CD14-positive monocyte (primary cell): ENCODE measurements around the gene GLB1L3. TPM values are rescaled to one million over a fixed set of nuclear protein-coding genes. Genes with fewer than 3 reads are reported as not detected.

Source experiments
- DNase-seq, 3 donors: peaks; one replicate each; pipeline ENCODE4 v3.0.0-alpha.2; 2011 to 2022
- H2AFZ ChIP-seq: 2 replicates; pipeline ENCODE4 v1.6.0; 2012; ENCODE audit warnings: mild to moderate bottlenecking, low read depth, low read length, inconsistent platforms; ENCODE audit not compliant: insufficient read depth, poor library complexity, severe bottlenecking
- H3K27ac ChIP-seq, 2 donors: 1 replicate in 1 of 2; 2 replicates in 1 of 2; pipeline ENCODE4 v1.5.1; 2012 to 2013; ENCODE audit warnings: low read length in 2 of 2, control low read depth in 1 of 2, inconsistent platforms in 1 of 2, low read depth in 1 of 2, mild to moderate bottlenecking in 1 of 2
- H3K27me3 ChIP-seq, 2 donors: one replicate each; pipeline versions ENCODE4 v1.6.0 to v1.6.1; 2011 to 2013; ENCODE audit warnings: low read length in 2 of 2; ENCODE audit not compliant: control insufficient read depth in 2 of 2, insufficient read depth in 2 of 2
- H3K36me3 ChIP-seq, 2 donors: replicated peaks in 1 of 2; 1 replicate in 1 of 2; 2 replicates in 1 of 2; pipeline versions ENCODE4 v1.5.1 to v1.6.1; 2012 to 2013; ENCODE audit warnings: low read length in 2 of 2, control low read depth in 1 of 2, inconsistent platforms in 1 of 2, mild to moderate bottlenecking in 1 of 2; ENCODE audit not compliant: insufficient read depth in 2 of 2, control insufficient read depth in 1 of 2
- H3K4me1 ChIP-seq, 2 donors: 1 replicate in 1 of 2; 2 replicates in 1 of 2; pipeline versions ENCODE4 v1.5.1 to v1.6.1; 2012 to 2013; ENCODE audit warnings: low read length in 2 of 2, control low read depth in 1 of 2, inconsistent platforms in 1 of 2, mild to moderate bottlenecking in 1 of 2, moderate library complexity in 1 of 2; ENCODE audit not compliant: insufficient read depth in 2 of 2, control insufficient read depth in 1 of 2
- H3K4me2 ChIP-seq: replicated peaks from 2 replicates; pipeline ENCODE3; 2012; ENCODE audit warnings: low read length, moderate library complexity, mild to moderate bottlenecking; ENCODE audit not compliant: poor library complexity, severe bottlenecking; ENCODE audit errors: extremely low read depth
- H3K4me3 ChIP-seq, 3 experiments: fragments of 200-600 bp in 1 of 3; sonication (generic) in 1 of 3; replicated peaks in 1 of 3; 1 replicate in 2 of 3; 2 replicates in 1 of 3; pipeline ENCODE4 v1.5.1; 2011 to 2013; ENCODE audit warnings: low read length in 3 of 3, mild to moderate bottlenecking in 3 of 3, control low read depth in 2 of 3, low read depth in 2 of 3, inconsistent platforms in 1 of 3, moderate library complexity in 1 of 3
- H3K79me2 ChIP-seq: 2 replicates; pipeline ENCODE4 v1.6.0; 2012; ENCODE audit warnings: mild to moderate bottlenecking, control low read depth, inconsistent platforms, low read length, moderate library complexity; ENCODE audit not compliant: insufficient read depth
- H3K9ac ChIP-seq: 2 replicates; pipeline ENCODE4 v1.6.0; 2017; ENCODE audit warnings: low read length, mild to moderate bottlenecking; ENCODE audit not compliant: insufficient read depth, poor library complexity, severe bottlenecking
- H3K9me3 ChIP-seq, 2 donors: replicated peaks in 1 of 2; 1 replicate in 1 of 2; 2 replicates in 1 of 2; pipeline versions ENCODE4 v1.5.1 to v1.6.1; 2012 to 2013; ENCODE audit warnings: low read length in 2 of 2, control low read depth in 1 of 2; ENCODE audit not compliant: control insufficient read depth in 1 of 2, insufficient read depth in 1 of 2
- H4K20me1 ChIP-seq: 2 replicates; pipeline ENCODE4 v1.6.0; 2012; ENCODE audit warnings: mild to moderate bottlenecking, low read length, control low read depth, moderate library complexity; ENCODE audit not compliant: insufficient read depth
- H3K27ac Mint-ChIP-seq, 7 donors: one replicate each; pipeline ENCODE4 v1.8.0; 2020; ENCODE audit warnings: mild to moderate bottlenecking in 7 of 7, mixed read lengths in 7 of 7, moderate library complexity in 6 of 7, inconsistent platforms in 2 of 7
- H3K27me3 Mint-ChIP-seq, 3 donors: one replicate each; pipeline ENCODE4 v1.8.0; 2021 to 2022; ENCODE audit warnings: low read depth in 3 of 3, mild to moderate bottlenecking in 3 of 3, mixed read lengths in 3 of 3, moderate library complexity in 3 of 3, inconsistent platforms in 1 of 3
- H3K36me3 Mint-ChIP-seq, 2 donors: one replicate each; pipeline ENCODE4 v1.8.0; 2020; ENCODE audit warnings: mixed read lengths in 2 of 2, inconsistent platforms in 1 of 2, mild to moderate bottlenecking in 1 of 2
- H3K4me1 Mint-ChIP-seq: one replicate; pipeline ENCODE4 v1.8.0; 2020; ENCODE audit warnings: mild to moderate bottlenecking, mixed read lengths
- H3K4me3 Mint-ChIP-seq, 2 donors: one replicate each; pipeline ENCODE4 v1.8.0; 2020; ENCODE audit warnings: mild to moderate bottlenecking in 2 of 2, mixed read lengths in 2 of 2, moderate library complexity in 1 of 2
- H3K9me3 Mint-ChIP-seq, 7 donors: one replicate each; pipeline ENCODE4 v1.8.0; 2020 to 2022; ENCODE audit warnings: mixed read lengths in 7 of 7, mild to moderate bottlenecking in 6 of 7, moderate library complexity in 6 of 7, inconsistent platforms in 2 of 7
- WGBS: methylation state at CpG from one replicate; pipeline ENCODE4 v1.1.5; 2013; ENCODE audit warnings: missing lambda C conversion rate; ENCODE audit not compliant: insufficient coverage; 5-methylcytosine and 5-hydroxymethylcytosine counted together
- intact Hi-C, 2 donors: fragments of 100-400 bp; cut with micrococcal nuclease; formaldehyde crosslinking; loops; one replicate each; pipeline versions ENCODE4 v1.15.0 to v1.15.1; 2023
- polyA plus RNA-seq, 3 donors: library from polyadenylated mRNA; depleted of rRNA in 1 of 3; unstranded in 2 of 3; stranded (reverse) in 1 of 3; fragments of 300-500 nt in 2 of 3; fragments of >200 nt in 1 of 3; fragmentation: Illumina TruSeq in 2 of 3; gene quantifications; 1 replicate in 2 of 3; 2 replicates in 1 of 3; pipeline ENCODE4 v1.2.3, GENCODE V29; 2012 to 2021
- TF ChIP-seq, protein P1 (sequence below): fragments of 200-600 bp; IDR thresholded peaks from one replicate; pipeline ENCODE4 v1.8.0; 2022; ENCODE audit warnings: antibody characterized with exemption, mild to moderate bottlenecking

GLB1L3 gene
- polyA plus RNA-seq, 3 donors, result not detected

DNA sequence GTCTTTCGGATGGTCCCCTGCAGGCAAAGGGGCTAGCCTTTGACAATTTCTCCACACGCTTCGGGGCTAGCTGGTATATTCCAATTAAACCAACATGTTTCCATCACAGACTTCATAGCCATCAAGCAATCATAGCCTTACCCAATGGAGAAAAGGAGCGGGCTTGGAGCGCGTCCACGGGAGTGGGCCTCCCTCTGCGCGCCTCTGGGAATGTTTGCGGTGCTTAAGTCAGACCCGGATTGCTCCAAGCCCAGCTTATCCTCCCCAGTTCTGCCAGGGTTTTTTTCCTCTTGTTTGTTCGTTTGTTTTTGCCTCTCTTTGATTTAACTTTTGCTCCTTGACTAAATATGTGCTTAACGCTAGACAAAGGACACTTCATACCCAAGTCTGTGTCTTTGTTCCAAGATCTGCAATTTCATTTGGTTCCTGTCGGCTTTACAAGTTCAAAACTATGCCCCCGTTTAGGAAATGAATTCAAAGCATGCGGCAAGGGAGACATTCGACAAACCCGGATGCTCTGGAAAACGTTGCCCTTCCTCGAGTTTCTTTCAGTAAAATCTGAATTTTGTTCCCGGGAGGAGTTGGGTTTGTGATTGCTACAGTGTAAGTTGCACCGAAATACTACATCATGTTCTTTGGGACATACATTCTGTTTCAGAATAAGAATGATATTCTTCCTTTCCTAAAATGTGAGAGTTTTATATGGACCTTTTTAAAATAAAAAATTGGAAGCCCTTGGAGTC is 54.6 kb downstream of the GLB1L3 start:
- Histone ChIP-seq H2AFZ (no peak overlapping the region), H3K79me2 (no peaks in the 10 kb centered on the region), H3K9ac (no peak overlapping the region), H3K4me2 (peak overlapping the region; percentile 39), H3K27ac (no peak overlapping the region), H4K20me1 (no peaks in the 10 kb centered on the region), H3K4me1 (peaks cover 6 to 10% of the 10 kb centered on the region in 2 donors), H3K4me3 (no peak overlapping the region), H3K9me3 (peaks cover 0 to 10% of the 10 kb centered on the region in 2 donors), H3K36me3 (no peaks in the 10 kb centered on the region), H3K27me3 (peaks cover 28 to 52% of the 10 kb centered on the region in 2 donors)
- 24% methylated on average over 4 of the region's 22 CpGs for WGBS
- intact Hi-C loops, result no loop called here
- Mint-ChIP-seq H3K4me1 (peaks cover 12% of the 10 kb centered on the region), H3K36me3 (peaks cover 0 to 3% of the 10 kb centered on the region in 2 donors), H3K27me3 (peaks cover 55 to 66% (median 60%) of the 10 kb centered on the region in 3 donors), H3K4me3 (peak overlapping the region; percentile 45 to 87), H3K9me3 (peaks cover 0 to 9% (median 5%) of the 10 kb centered on the region in 7 donors), H3K27ac (no peak overlapping the region)
- no peak for DNase-seq
- TF ChIP-seq, protein P1, sequence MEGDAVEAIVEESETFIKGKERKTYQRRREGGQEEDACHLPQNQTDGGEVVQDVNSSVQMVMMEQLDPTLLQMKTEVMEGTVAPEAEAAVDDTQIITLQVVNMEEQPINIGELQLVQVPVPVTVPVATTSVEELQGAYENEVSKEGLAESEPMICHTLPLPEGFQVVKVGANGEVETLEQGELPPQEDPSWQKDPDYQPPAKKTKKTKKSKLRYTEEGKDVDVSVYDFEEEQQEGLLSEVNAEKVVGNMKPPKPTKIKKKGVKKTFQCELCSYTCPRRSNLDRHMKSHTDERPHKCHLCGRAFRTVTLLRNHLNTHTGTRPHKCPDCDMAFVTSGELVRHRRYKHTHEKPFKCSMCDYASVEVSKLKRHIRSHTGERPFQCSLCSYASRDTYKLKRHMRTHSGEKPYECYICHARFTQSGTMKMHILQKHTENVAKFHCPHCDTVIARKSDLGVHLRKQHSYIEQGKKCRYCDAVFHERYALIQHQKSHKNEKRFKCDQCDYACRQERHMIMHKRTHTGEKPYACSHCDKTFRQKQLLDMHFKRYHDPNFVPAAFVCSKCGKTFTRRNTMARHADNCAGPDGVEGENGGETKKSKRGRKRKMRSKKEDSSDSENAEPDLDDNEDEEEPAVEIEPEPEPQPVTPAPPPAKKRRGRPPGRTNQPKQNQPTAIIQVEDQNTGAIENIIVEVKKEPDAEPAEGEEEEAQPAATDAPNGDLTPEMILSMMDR, result no peak

DNA sequence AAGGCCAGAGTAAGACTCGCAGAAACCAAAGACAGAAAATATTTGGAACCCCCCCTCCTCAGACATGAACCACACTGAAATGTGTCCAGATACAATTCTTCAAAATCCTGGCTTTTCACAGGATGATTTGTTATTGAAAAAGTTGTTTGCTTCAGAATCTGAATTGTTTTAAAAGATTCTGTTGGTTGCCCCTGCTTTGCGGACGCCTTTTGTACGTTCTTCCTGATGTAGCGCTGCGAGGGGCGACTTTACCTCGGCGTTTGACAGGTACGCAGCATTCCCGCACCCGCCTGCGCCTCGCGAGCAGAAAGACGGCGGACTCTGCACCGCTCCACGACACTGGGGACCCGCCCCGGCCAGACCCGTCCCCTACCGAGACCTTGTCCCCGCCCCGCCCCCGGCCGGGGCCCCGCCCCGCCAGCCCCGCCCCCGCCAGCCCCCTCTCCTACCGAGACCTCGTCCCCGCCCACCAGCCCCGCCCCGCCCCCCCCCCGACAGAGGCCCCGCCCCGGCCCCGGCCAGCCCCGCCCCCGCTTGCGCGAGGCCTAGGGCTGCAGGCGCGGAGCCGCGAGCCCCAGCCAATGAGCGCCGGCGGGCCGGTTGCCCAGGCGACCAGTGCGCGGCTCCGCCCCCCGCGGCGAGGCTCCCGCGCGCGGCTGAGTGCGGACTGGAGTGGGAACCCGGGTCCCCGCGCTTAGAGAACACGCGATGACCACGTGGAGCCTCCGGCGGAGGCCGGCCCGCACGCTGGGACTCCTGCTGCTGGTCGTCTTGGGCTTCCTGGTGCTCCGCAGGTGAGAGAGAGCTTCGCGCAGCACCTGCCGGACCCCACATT is 55.4 kb downstream of the GLB1L3 start, which contains the start of gene GLB1L2:
GLB1L2 (plus strand) TSS at position 635 of the 835 bp plus-strand sequence; CDS start at position 709, 74 bp downstream.
- Mint-ChIP-seq H3K36me3 (peaks cover 0 to 3% of the 10 kb centered on the region in 2 donors), H3K27ac (no peak within 1 kb of the TSS), H3K4me1 (peaks cover 12% of the 10 kb centered on the region), H3K27me3 (peaks cover 53 to 65% (median 57%) of the 10 kb centered on the region in 3 donors), H3K9me3 (peaks cover 0 to 9% (median 5%) of the 10 kb centered on the region in 7 donors), H3K4me3 (peak within 1 kb of the TSS; percentile 62 to 87)
- Histone ChIP-seq H3K4me3 (peak within 1 kb of the TSS; percentile 31 to 71 (median 39)), H3K4me2 (peak within 1 kb of the TSS; percentile 81), H4K20me1 (no peaks in the 10 kb centered on the region), H2AFZ (peak within 1 kb of the TSS; percentile 73), H3K9me3 (peaks cover 0 to 10% of the 10 kb centered on the region in 2 donors), H3K27me3 (peaks cover 28 to 52% of the 10 kb centered on the region in 2 donors), H3K79me2 (no peaks in the 10 kb centered on the region), H3K9ac (no peak within 1 kb of the TSS), H3K27ac (no peak within 1 kb of the TSS), H3K36me3 (no peaks in the 10 kb centered on the region), H3K4me1 (peaks cover 6 to 10% of the 10 kb centered on the region in 2 donors)
- intact Hi-C loops, result no loop called here
- TF ChIP-seq, protein P1, result no peak
- peak; percentile 18 to 52 (median 38) for DNase-seq
- WGBS, result under 1% methylated on average over 46 of the region's 80 CpGs
